GM19043 (cell line): ENCODE results near the gene MS4A7.

Experiments
- ATAC-seq: cut with Tn5 transposase; IDR thresholded peaks from one replicate; pipeline ENCODE4 v1.9.1; 2021; ENCODE audit warnings: low read depth; ENCODE audit not compliant: unreplicated experiment

Gene MS4A7

GRCh38 chr11:60370252-60370810 is 8.0 kb upstream of the MS4A7 start:
- ATAC-seq = no peak

DNA sequence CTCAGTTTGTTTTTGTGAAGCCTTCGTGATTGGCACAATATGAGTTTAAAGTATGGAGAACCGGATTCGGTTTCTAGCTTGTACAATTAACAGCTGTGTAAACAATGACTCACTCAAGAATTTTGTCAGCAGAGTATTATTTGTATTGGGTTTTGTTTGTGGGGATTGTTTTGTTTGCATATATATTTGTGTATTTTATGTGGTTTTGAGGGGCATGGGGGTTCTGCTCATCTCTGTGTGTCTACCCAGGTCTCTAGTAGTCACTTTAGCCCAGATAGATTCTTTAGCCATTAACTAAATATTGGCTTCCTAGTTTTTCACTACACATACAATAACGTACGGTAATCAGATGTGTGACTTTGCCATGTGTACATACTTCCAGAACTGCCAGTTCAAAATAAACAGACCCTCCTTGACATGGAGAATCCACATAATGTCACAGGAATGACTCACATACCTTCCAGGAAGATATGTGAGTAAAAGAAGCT is 7.5 kb upstream of the MS4A7 start:
- no peak for ATAC-seq

DNA sequence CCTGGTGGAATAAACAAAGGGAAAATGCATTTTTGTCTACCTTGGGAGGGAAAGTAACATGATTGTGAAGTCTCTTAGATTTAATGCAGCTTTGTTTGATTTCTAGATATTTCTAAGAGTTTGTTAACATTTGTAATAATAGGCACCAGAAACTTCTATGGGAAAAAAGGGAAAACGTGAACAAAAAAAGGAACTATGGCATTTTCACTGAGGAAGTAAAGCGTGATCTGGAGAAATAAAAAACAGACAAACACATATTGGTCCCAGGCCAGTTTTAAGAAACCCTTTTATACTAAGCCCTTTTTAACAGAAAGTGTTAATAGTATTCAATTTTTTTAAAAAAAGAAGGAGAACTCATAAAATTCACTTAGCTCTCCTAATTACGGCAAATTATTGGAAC is 6.9 kb upstream of the MS4A7 start:
- no peak for ATAC-seq

GRCh38 chr11:60371854-60372253 is 6.5 kb upstream of the MS4A7 start:
- no peak for ATAC-seq

- no peak for ATAC-seq
Observed at GRCh38 chr11:60372767-60373166, 5.6 kb upstream of the MS4A7 start.

- no peak for ATAC-seq
Observed at GRCh38 chr11:60375316-60375715, 3.0 kb upstream of the MS4A7 start.

DNA sequence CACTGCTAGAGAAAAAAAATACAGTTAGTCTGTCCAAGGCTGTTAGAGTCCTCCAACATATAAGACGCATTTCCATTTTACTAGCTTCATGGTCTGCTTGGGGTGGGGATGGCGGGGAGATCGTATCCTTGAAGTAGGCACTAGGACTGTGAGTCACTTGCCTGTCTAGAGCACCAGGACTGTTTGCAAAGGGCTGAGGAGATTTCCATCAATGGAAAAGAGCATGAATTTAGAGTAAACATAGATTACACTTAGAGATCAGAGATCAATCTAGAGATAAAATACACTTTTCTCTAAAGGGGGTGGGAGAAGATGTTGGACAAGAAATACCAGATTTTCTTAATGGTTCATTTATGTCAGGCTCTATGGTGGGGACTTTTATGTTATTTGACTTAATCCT is 1.7 kb upstream of the MS4A7 start:
- no peak for ATAC-seq

DNA sequence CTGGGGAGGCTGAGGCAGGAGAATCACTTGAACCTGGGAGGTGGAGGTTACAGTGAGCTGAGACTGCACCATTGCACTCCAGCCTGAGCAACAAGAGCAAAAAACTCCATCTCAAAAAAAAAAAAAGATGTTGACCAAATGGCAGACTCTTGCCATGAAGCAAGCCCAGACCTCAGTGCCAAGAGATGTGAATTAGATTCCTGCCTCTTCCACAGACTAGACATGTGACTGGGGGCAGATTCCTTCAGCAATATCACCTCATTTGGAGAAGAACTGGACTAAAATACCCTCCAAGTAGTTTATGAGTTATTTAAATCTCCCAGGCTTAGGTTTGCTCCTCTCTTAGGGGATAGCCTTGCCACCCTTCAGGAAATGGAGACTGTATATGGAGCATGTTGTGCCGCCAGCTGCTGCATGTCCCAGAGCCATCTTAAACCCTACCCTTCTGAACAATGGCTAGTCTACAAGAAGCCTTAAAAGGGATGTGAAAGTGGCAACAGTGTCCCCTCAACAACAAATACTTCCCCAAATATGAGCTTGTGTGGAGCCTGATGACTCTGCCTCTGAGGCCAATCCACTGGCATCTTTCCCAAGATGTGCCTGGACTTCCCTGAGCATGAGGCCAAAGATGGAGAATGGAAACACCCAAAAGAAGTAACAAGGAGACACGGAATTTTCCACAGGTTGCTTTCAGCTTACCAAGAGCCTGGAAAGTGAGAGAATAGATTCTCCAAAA is 763 bp upstream of the MS4A7 start:
- no peak for ATAC-seq

- peak; percentile 89 for ATAC-seq
Observed at GRCh38 chr11:60389279-60389910, 11.1 kb downstream of the MS4A7 start.

DNA sequence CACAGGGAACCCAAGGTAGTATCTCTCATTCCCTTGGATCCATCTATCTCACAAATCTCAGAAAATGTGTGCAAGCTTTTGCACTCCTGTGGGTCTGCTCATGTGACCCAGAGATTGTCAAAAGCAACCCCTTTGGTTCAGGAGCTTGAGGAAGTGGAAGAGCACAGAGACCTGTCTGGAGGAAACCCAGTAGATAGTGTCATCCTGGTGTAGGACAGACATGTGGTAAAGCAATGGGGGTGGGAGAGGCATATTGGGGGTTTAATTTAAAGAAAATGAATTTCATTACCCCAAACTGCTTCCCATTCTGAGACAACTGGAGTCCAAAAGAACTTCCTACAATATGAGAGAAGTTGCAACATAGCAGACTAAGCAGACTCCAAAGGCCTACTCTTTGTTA is 12.1 kb downstream of the MS4A7 start:
- no peak for ATAC-seq

GRCh38 chr11:60392361-60392760 is 14.0 kb downstream of the MS4A7 start:
- no peak for ATAC-seq

- ATAC-seq = no peak
Observed at GRCh38 chr11:60393016-60393415, 14.7 kb downstream of the MS4A7 start.

GRCh38 chr11:60394666-60395380 is 16.5 kb downstream of the MS4A7 start:
- no peak for ATAC-seq

GRCh38 chr11:60396382-60396781 is 18.1 kb downstream of the MS4A7 start, which contains the start of gene MS4A14:
Gene MS4A14 (plus strand): TSS chr11:60396459. CDS start chr11:60396579, 120 bp downstream.
- ATAC-seq = peak; percentile 26

DNA sequence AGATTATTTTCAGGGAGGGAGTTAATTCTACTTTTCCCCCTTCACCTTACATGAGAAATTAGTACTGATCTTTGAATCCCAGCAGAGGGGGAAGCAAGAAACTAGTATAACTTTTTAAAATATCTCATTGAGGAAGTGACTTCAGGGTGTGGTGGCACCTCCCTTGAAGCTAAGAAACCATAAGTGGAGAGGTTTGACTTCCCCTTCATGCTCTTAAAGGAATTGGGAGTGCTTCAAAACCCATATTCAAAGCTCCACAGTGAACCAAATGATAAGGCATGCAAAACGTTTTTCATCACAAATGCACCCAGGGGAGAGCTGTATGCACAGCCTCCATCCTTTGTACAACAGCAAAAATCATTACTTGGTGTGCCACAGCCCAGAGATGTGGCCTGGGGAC is 18.5 kb downstream of the MS4A7 start:
- peak; percentile 68 for ATAC-seq

DNA sequence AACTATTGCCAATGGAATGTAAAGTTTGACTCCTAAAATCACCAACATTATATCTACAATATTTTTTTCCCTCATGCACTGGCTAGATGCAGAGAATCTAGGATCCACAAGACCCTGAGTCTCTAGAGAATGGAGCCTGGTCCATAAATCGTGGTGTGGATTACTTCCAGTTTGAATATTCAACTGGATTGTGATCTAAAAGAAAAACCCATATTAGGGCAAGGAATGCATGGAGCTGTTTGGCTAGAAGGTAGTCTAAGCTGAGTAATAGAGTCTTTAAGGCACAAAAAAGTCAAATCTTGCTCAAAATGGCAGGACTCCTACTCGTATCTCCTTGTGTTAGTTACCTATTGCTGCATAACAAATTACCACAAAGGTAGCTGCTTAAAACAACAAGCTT is 41.7 kb downstream of the MS4A7 start:
- ATAC-seq = no peak

DNA sequence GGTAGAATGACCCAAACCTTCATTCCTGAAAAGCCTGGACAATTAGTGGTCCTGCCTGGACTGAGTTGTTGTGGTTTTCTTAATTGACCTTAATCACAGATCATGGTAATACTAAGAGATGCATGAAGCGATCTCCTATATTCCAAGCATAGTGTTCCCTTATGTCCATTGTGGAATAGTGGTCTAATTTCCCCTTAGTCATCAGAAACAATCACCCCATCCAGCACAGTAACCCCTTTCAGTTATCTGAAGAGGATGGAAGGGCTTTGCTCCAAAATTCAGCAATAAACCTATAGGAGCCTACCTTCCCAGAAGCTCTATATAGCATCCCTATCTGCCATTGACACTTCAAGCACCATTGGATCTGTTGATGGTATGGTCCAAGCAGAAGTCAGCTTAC is 44.3 kb downstream of the MS4A7 start:
- ATAC-seq = no peak

- ATAC-seq = no peak
Observed at GRCh38 chr11:60428517-60428916, 50.2 kb downstream of the MS4A7 start.

- no peak for ATAC-seq
Observed at GRCh38 chr11:60429272-60429671, 50.9 kb downstream of the MS4A7 start, which contains the start of gene MS4A5. Gene MS4A5 (plus strand): TSS chr11:60429572. CDS start chr11:60429675, 103 bp downstream.

- no peak for ATAC-seq
Observed at GRCh38 chr11:60431251-60431650, 52.9 kb downstream of the MS4A7 start.

DNA sequence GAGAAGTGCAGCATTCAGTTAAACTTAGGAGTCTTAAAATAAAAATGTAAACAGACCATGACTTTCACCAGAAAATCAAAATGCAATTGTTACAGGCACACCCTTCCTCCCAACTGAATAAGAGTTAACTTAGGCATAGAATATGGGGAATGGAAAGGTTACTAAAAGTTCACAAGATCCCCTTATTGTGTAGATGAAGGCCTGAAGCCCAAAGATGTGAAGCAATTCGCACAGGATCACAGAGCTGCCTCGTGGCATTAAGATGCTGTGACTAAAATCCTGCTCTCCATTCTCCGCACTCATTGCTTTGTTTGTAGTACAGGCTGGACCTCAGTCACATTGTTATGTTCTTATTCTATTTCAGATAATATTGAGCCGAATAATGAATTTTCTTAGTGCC is 55.1 kb downstream of the MS4A7 start:
- ATAC-seq = no peak
